Measurements from ENCODE around the gene TMEM45A.

DNA sequence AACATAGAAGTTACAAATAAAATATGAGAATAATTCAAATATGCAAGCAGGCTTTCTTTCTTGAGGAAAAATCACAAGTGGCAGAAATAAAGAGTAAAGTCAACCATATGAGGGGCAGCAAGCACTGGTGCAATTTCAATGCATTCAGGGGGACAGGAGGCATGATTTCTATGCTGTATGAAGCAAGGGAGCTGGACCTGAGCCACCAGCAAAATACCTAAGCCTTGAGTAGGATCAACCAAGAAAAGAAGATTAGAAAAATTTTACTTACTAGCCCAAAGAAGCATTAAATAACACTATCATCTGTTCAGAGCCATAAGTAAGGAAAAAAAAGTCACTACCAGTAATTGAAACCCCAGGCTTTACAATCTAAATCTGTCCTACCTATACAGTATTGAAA lies 123.3 kb downstream of the TMEM45A start:
- TF ChIP-seq, protein P1, sequence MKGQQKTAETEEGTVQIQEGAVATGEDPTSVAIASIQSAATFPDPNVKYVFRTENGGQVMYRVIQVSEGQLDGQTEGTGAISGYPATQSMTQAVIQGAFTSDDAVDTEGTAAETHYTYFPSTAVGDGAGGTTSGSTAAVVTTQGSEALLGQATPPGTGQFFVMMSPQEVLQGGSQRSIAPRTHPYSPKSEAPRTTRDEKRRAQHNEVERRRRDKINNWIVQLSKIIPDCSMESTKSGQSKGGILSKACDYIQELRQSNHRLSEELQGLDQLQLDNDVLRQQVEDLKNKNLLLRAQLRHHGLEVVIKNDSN (CRISPR knock-in tag; IDR thresholded peaks at IDR 0.05), result no peak
- no peak for TF ChIP-seq ELF4 (CRISPR knock-in tag; IDR thresholded peaks at IDR 0.05; ENCODE audit: low read depth)
